ENCODE measurements around the gene RHNO1. TPM values are rescaled to one million over a fixed set of nuclear protein-coding genes. Genes with fewer than 3 reads are reported as not detected.

Gene RHNO1
- total and polyA plus RNA-seq, 2 donors (not counting 3 experiments of a cell fraction or from before 2014, with no cell fraction given) = 33.8 to 35.2 TPM

GRCh38 chr12:2895051-2895451 lies 18.0 kb downstream of the RHNO1 start:
- FAIRE-seq (no peak), DNase-seq (ENCODE audit: low read depth, low spot score) (no peak)
- Histone ChIP-seq H3K27ac (ENCODE audit: insufficient read depth, low read depth, low read length) (no peak overlapping the region), H3K4me1 (ENCODE audit: control insufficient read depth, extremely low read depth, insufficient read depth, low read length) (peaks cover 10% of the 10 kb centered on the region), H3K9me1 (replicated peaks; ENCODE audit: control insufficient read depth, extremely low read depth, insufficient read depth, low read length) (no peaks in the 10 kb centered on the region), H3K79me2 (ENCODE audit: control insufficient read depth, insufficient read depth, low read length) (peaks cover 39% of the 10 kb centered on the region), H3K9me3 (replicated peaks; ENCODE audit: control insufficient read depth, insufficient read depth, low read length) (no peaks in the 10 kb centered on the region), H3K4me2 (ENCODE audit: insufficient read depth, low read length) (no peak overlapping the region), H4K20me1 (replicated peaks; ENCODE audit: control insufficient read depth, extremely low read depth, insufficient read depth, low read length) (no peaks in the 10 kb centered on the region), H3K4me3 (replicated peaks in 1 of 3; ENCODE audit: insufficient read depth in 1 of 3, low read depth in 1 of 3, low read length in 3 of 3) (no peak overlapping the region), H3K27me3 (ENCODE audit: control insufficient read depth in 2 of 2, insufficient read depth in 2 of 2, low read length in 2 of 2) (no peaks in the 10 kb centered on the region), H3K9ac (replicated peaks; ENCODE audit: extremely low read depth, insufficient read depth, low read length) (no peak overlapping the region), H2AFZ (ENCODE audit: low read depth, low read length) (no peak overlapping the region), H3K36me3 (ENCODE audit: control insufficient read depth in 2 of 2, extremely low read depth in 1 of 2, insufficient read depth in 2 of 2, low read length in 2 of 2) (no peaks in the 10 kb centered on the region)
- BruUV-seq (replicated peaks) = no TSS peak
- no peak for TF ChIP-seq EZH2 (IDR thresholded peaks at IDR 0.05; ENCODE audit: borderline replicate concordance, low read depth, low read length, severe bottlenecking)
- no peak for TF ChIP-seq MAX (IDR thresholded peaks at IDR 0.05; ENCODE audit: insufficient read depth, insufficient read length)
- no peak for TF ChIP-seq CTCF (IDR thresholded peaks at IDR 0.05; ENCODE audit: extremely low read depth in 1 of 2, insufficient read depth in 1 of 2, low read depth in 1 of 2, low read length in 2 of 2)
- TF ChIP-seq POLR2AphosphoS5 (IDR thresholded peaks at IDR 0.05; ENCODE audit: insufficient read depth, low read depth, low read length) = no peak
- TF ChIP-seq JUN (IDR thresholded peaks at IDR 0.05; ENCODE audit: borderline replicate concordance, insufficient read depth, insufficient read length, low read depth) = no peak
- no peak for TF ChIP-seq POLR2A (IDR thresholded peaks at IDR 0.05; ENCODE audit: low read depth, low read length)
- no peak for TF ChIP-seq GATA2 (IDR thresholded peaks at IDR 0.05; ENCODE audit: insufficient read depth, insufficient read length, low read depth, low read length)
- TF ChIP-seq MYC (IDR thresholded peaks at IDR 0.05; ENCODE audit: low read depth, low read length) = no peak
- TF ChIP-seq FOS (IDR thresholded peaks at IDR 0.05; ENCODE audit: borderline replicate concordance, insufficient read depth, low read length) = no peak
- ChIA-PET POLR2A (no interaction called here), CTCF (interaction anchor here (0.9 to 1.9 kb wide), 6 partner anchors 10 to 147 kb away, joined by 3 to 8 read pairs (median 3); no protein-coding TSS in a partner anchor)
- dilution Hi-C loops (cut with MboI; ENCODE audit: extremely low pct_ligation_motif_present, low sequenced_read_pairs) (no loop called here), intact Hi-C loops (cut with micrococcal nuclease) (no loop called here)

Measured in endothelial cell of umbilical vein (primary cell).